HEK293T (cell line): ENCODE results near the gene FAM135A.

ENCODE experiments used
- ARNT ChIP-seq: fragments of 450-650 bp; IDR thresholded peaks from 2 replicates; pipeline ENCODE4 v1.6.1; 2017; ENCODE audit warnings: mild to moderate bottlenecking
- BHLHE40 ChIP-seq: fragments of 450-650 bp; IDR thresholded peaks from 2 replicates; pipeline ENCODE4 v1.6.1; 2016; ENCODE audit warnings: mild to moderate bottlenecking, moderate library complexity, borderline replicate concordance
- ELF4 ChIP-seq: fragments of 450-650 bp; IDR thresholded peaks from 2 replicates; pipeline ENCODE4 v1.6.1; 2017; ENCODE audit warnings: antibody characterized with exemption
- FOXK2 ChIP-seq: fragments of 450-650 bp; IDR thresholded peaks from 2 replicates; pipeline ENCODE4 v1.6.1; 2016; ENCODE audit warnings: mild to moderate bottlenecking
- FOXM1 ChIP-seq: fragments of 450-650 bp; IDR thresholded peaks from 2 replicates; pipeline ENCODE4 v1.6.1; 2017; ENCODE audit warnings: mild to moderate bottlenecking, borderline replicate concordance
- HDGF ChIP-seq: fragments of 450-650 bp; IDR thresholded peaks from 2 replicates; pipeline ENCODE4 v1.6.1; 2017; ENCODE audit warnings: antibody characterized with exemption, borderline replicate concordance
- PKNOX1 ChIP-seq: fragments of 450-650 bp; IDR thresholded peaks from 2 replicates; pipeline ENCODE4 v1.6.1; 2016
- SP1 ChIP-seq: fragments of 450-650 bp; IDR thresholded peaks from 2 replicates; pipeline ENCODE4 v1.6.1; 2017
- ZNF384 ChIP-seq: fragments of 450-650 bp; IDR thresholded peaks from 2 replicates; pipeline ENCODE4 v1.6.1; 2016

GRCh38 chr6:70415247-70415646 is 1.9 kb downstream of the FAM135A start:
- TF ChIP-seq FOXM1 = no peak
- TF ChIP-seq HDGF = no peak
- TF ChIP-seq SP1 = no peak
- TF ChIP-seq FOXK2 = no peak
- no peak for TF ChIP-seq PKNOX1
- TF ChIP-seq ZNF384 = no peak
- TF ChIP-seq BHLHE40 = no peak
- TF ChIP-seq ELF4 = no peak
- no peak for TF ChIP-seq ARNT
